K562 (cell line): ENCODE data around the gene POFUT2. TPM values are rescaled to one million over a fixed set of nuclear protein-coding genes. Genes with fewer than 3 reads are reported as not detected.

Experiments
- ATAC-seq: fragments of 200-7000 bp; cut with Tn5 transposase; 3 replicates; pipeline ENCODE4 v1.9.1; 2020; ENCODE audit warnings: moderate library complexity
- BruUV-seq: library from RNA; stranded (reverse); fragments of 400-500 nt; replicated peaks from 2 replicates; lab custom pipeline; 2021; lab: Mats Ljungman, UMichigan
- CTCF ChIA-PET: fragments of 300-600 bp; formaldehyde crosslinking; extraction: SDS; loops from one replicate; lab custom pipeline; 2021; ENCODE audit warnings: low intra/inter-chr PET ratio; lab: Yijun Ruan, JAX
- POLR2A ChIA-PET: fragments of 300-600, 350-650 bp; sonication (Branson Sonifier 250); formaldehyde crosslinking; extraction: SDS; loops from one replicate; lab custom pipeline; 2021; ENCODE audit warnings: antibody characterized with exemption, inconsistent platforms; lab: Yijun Ruan, JAX
- DNase-seq, 4 experiments: peaks; one replicate each; pipeline versions ENCODE4 v3.0.0 to v3.0.0-alpha.2; 2011 to 2018; ENCODE audit warnings: low spot score in 3 of 4, mixed read lengths in 3 of 4; ENCODE audit errors: extremely low read depth in 1 of 4
- FAIRE-seq: peaks from 2 replicates; lab custom pipeline; 2011; peaks lifted over from hg19 to GRCh38; lab: Jason Lieb, UNC
- H2AFZ ChIP-seq: 2 replicates; pipeline ENCODE4 v1.6.0; 2011; ENCODE audit warnings: low read depth, low read length, control low read depth, inconsistent platforms
- H3K27ac ChIP-seq: fragments of 200-600 bp; 3 replicates; pipeline ENCODE4 v1.8.0; 2011; ENCODE audit warnings: low read depth, mild to moderate bottlenecking, control low read depth, inconsistent platforms, low read length, moderate library complexity, mixed read lengths; ENCODE audit errors: extremely low read depth
- H3K27me3 ChIP-seq, 2 experiments: fragments of 300-600 bp in 1 of 2; 2 replicates in 1 of 2; 3 replicates in 1 of 2; pipeline versions ENCODE4 v1.6.0 to v1.8.0; 2011; ENCODE audit warnings: inconsistent platforms in 2 of 2, low read length in 2 of 2, mild to moderate bottlenecking in 1 of 2, mixed read lengths in 1 of 2, moderate library complexity in 1 of 2; ENCODE audit not compliant: control insufficient read depth in 2 of 2, insufficient read depth in 2 of 2
- H3K36me3 ChIP-seq: fragments of 300-600 bp; 3 replicates; pipeline ENCODE4 v1.8.0; 2011; ENCODE audit warnings: mild to moderate bottlenecking, low read length, inconsistent platforms; ENCODE audit not compliant: control insufficient read depth, insufficient read depth
- H3K4me1 ChIP-seq, 2 experiments: fragments of 200-600 bp in 1 of 2; replicated peaks in 1 of 2; 2 replicates in 1 of 2; 3 replicates in 1 of 2; pipeline versions ENCODE4 v1.5.1 to v1.8.0; 2011; ENCODE audit warnings: inconsistent platforms in 2 of 2, low read length in 2 of 2, mild to moderate bottlenecking in 1 of 2, mixed read lengths in 1 of 2, moderate library complexity in 1 of 2; ENCODE audit not compliant: control insufficient read depth in 2 of 2, insufficient read depth in 2 of 2
- H3K4me2 ChIP-seq: 2 replicates; pipeline ENCODE4 v1.6.1; 2011; ENCODE audit warnings: low read length, control low read depth, inconsistent platforms, mixed read lengths; ENCODE audit not compliant: insufficient read depth
- H3K4me3 ChIP-seq: fragments of 200-600 bp; sonication (generic), shearing (Covaris generic); 2 replicates; pipeline ENCODE4 v1.5.1; 2016; ENCODE audit warnings: control low read depth, inconsistent platforms
- H3K79me2 ChIP-seq: fragments of 200-600 bp; 3 replicates; pipeline ENCODE4 v1.8.0; 2011; ENCODE audit warnings: low read length, inconsistent platforms; ENCODE audit not compliant: control insufficient read depth, insufficient read depth
- H3K9ac ChIP-seq, 2 experiments: 2 replicates each; pipeline versions ENCODE4 v1.6.0 to v1.6.1; 2011; ENCODE audit warnings: low read depth in 2 of 2, low read length in 2 of 2, control low read depth in 1 of 2, inconsistent platforms in 1 of 2, mild to moderate bottlenecking in 1 of 2, mixed read lengths in 1 of 2; ENCODE audit not compliant: insufficient read depth in 1 of 2
- H3K9me1 ChIP-seq: one replicate; pipeline ENCODE4 v1.6.0; 2011; ENCODE audit warnings: inconsistent platforms, mild to moderate bottlenecking, low read length, moderate library complexity; ENCODE audit not compliant: control insufficient read depth, insufficient read depth
- H3K9me3 ChIP-seq: replicated peaks from 2 replicates; pipeline ENCODE4 v1.5.1; 2011; ENCODE audit warnings: low read depth, low read length, inconsistent platforms; ENCODE audit not compliant: control insufficient read depth, insufficient read depth
- H4K20me1 ChIP-seq: replicated peaks from 2 replicates; pipeline ENCODE4 v1.6.1; 2011; ENCODE audit warnings: low read length, inconsistent platforms, mixed read lengths; ENCODE audit not compliant: control insufficient read depth, insufficient read depth
- CLOCK ChIP-seq: fragments of 250-450 bp; sonication (Bioruptor Pico); IDR thresholded peaks from 2 replicates; pipeline ENCODE4 v1.4.0; 2020; ENCODE audit warnings: mild to moderate bottlenecking, moderate library complexity, borderline replicate concordance
- CTCF ChIP-seq, 3 experiments: IDR thresholded peaks in 2 of 3; conservative IDR thresholded peaks in 1 of 3; 2 replicates each; pipeline ENCODE4 v1.5.1; 2011 to 2012; ENCODE audit warnings: low read length in 3 of 3, mild to moderate bottlenecking in 3 of 3, control low read depth in 2 of 3, improper control_type of control experiment in 1 of 3, inconsistent platforms in 1 of 3, low read depth in 1 of 3, mixed read lengths in 1 of 3, moderate library complexity in 1 of 3; ENCODE audit not compliant: insufficient read depth in 2 of 3
- KAT2B ChIP-seq: IDR thresholded peaks from one replicate; pipeline ENCODE4 v1.6.1; 2012; ENCODE audit warnings: low read depth, mild to moderate bottlenecking, control low read depth, inconsistent platforms, low read length, moderate library complexity
- MEF2D ChIP-seq: conservative IDR thresholded peaks from 2 replicates; pipeline ENCODE4 v1.6.1; 2016; ENCODE audit warnings: low read depth, missing genetic modification characterization, missing compliant biosample characterization
- PCBP2 ChIP-seq: fragments of 200-400 bp; formaldehyde crosslinking; IDR thresholded peaks from 2 replicates; pipeline ENCODE4 v1.6.1; 2018; ENCODE audit warnings: low read length, low read depth, mild to moderate bottlenecking, moderate library complexity; ENCODE audit not compliant: poor library complexity, severe bottlenecking
- RUNX1 ChIP-seq: sonication (generic); IDR thresholded peaks from 2 replicates; pipeline ENCODE4 v1.6.1; 2016; ENCODE audit warnings: antibody characterized with exemption, low read depth
- TAF1 ChIP-seq: IDR thresholded peaks from 2 replicates; pipeline ENCODE4 v1.6.1; 2011; ENCODE audit warnings: mild to moderate bottlenecking, low read length, moderate library complexity; ENCODE audit not compliant: insufficient read depth, control insufficient read depth, severe bottlenecking; ENCODE audit errors: extremely low read depth
- WGBS: fragments of 100-300 bp; shearing (Covaris generic); methylation state at CpG from one replicate; pipeline ENCODE4 v1.1.6; 2016; ENCODE audit warnings: low coverage, mixed read lengths; ENCODE audit not compliant: insufficient coverage; ENCODE audit errors: missing lambda C conversion rate; 5-methylcytosine and 5-hydroxymethylcytosine counted together
- in situ Hi-C: fragments of 300-500 bp; cut with MboI; formaldehyde crosslinking; loops from 4 replicates; pipeline ENCODE4 v1.15.0; 2018; ENCODE audit warnings: inconsistent platforms, mixed read lengths
- intact Hi-C: fragments of 100-400 bp; cut with micrococcal nuclease; formaldehyde crosslinking; loops from 2 replicates; pipeline ENCODE4 v1.14.2; 2022
- polyA plus RNA-seq, 8 experiments: library from polyadenylated mRNA; depleted of rRNA in 4 of 8; stranded (reverse) in 5 of 8; unstranded in 3 of 8; fragments of >200 nt; fragmentation: Nextera tagmentation in 2 of 8; fragmentation: Illumina TruSeq in 1 of 8; extraction: Ambion mirVana in 2 of 8; extraction: Trizol in 1 of 8; gene quantifications; 2 replicates each; pipeline versions ENCODE4 v1.2.1 to v1.2.3, GENCODE V29; 2011 to 2014; ENCODE audit warnings: inconsistent platforms in 1 of 8, missing spikeins in 1 of 8
- total RNA-seq, 7 experiments: library from RNA; depleted of rRNA in 6 of 7; stranded (reverse); fragments of >200 nt in 6 of 7; fragmentation: Illumina TruSeq in 2 of 7; extraction: Trizol in 2 of 7; gene quantifications; 2 replicates each; pipeline versions ENCODE4 v1.2.1 to v1.2.3, GENCODE V29; 2011 to 2021; ENCODE audit warnings: low replicate concordance in 1 of 7

The POFUT2 gene
- total and polyA plus RNA-seq, 9 of the 15 experiments (the other 6 are each of a cell fraction or from before 2014, with no cell fraction given), result 1.1 to 24.2 (median 11.0) TPM

GRCh38 chr21:45283611-45284455, 3.9 kb downstream of the POFUT2 start:
- Histone ChIP-seq H3K9me3 (no peaks in the 10 kb centered on the region), H4K20me1 (no peaks in the 10 kb centered on the region), H3K27ac (no peak overlapping the region), H3K36me3 (peaks cover 59% of the 10 kb centered on the region; the same call in 2 of the 3 replicates), H3K4me1 (peaks cover 4 to 25% of the 10 kb centered on the region in 2 experiments), H3K9ac (peak overlapping the region in 1 of 2 experiments; percentile 65; a peak in 1 of 4 replicates), H3K4me2 (no peak overlapping the region), H3K27me3 (no peaks in the 10 kb centered on the region), H2AFZ (no peak overlapping the region), H3K9me1 (peaks cover 9% of the 10 kb centered on the region), H3K4me3 (no peak overlapping the region), H3K79me2 (peaks cover 13% of the 10 kb centered on the region; the same call in 2 of the 3 replicates)
- BruUV-seq, result no TSS peak
- 94% methylated on average over 34 of the region's 36 CpGs for WGBS
- ChIA-PET POLR2A (interaction anchor here (0.6 kb wide), 1 partner anchor 412 kb away, joined by 3 read pairs; no protein-coding TSS in a partner anchor), CTCF (interaction anchor here (0.6 kb wide), 1 partner anchor 144 kb away, joined by 3 read pairs; no protein-coding TSS in a partner anchor)
- intact Hi-C loops, result no loop called here
- no peak for FAIRE-seq
- TF ChIP-seq MEF2D (tag), result no peak
- no peak for ATAC-seq
- DNase-seq, result no peak
- in situ Hi-C loops, result no loop called here

GRCh38 chr21:45283035-45283610, 4.6 kb downstream of the POFUT2 start:
- intact Hi-C loops (no loop called here), in situ Hi-C loops (no loop called here)
- Histone ChIP-seq H4K20me1 (0 out of 2 replicates have a peak, but pooled peaks cover 4% of the 10 kb centered on the region), H3K27me3 (no peaks in the 10 kb centered on the region), H3K9me1 (peaks cover 9% of the 10 kb centered on the region), H3K9ac (no peak overlapping the region), H3K36me3 (peaks cover 66% of the 10 kb centered on the region; the same call in 2 of the 3 replicates), H3K79me2 (peaks cover 10% of the 10 kb centered on the region; the same call in 2 of the 3 replicates), H2AFZ (no peak overlapping the region), H3K4me2 (no peak overlapping the region), H3K4me1 (peaks cover 4 to 23% of the 10 kb centered on the region in 2 experiments; a peak in 4 of 5 replicates), H3K27ac (no peak overlapping the region), H3K9me3 (no peaks in the 10 kb centered on the region), H3K4me3 (no peak overlapping the region)
- FAIRE-seq, result no peak
- BruUV-seq, result no TSS peak
- ChIA-PET CTCF (no interaction called here), POLR2A (interaction anchor here (0.6 kb wide), 1 partner anchor 412 kb away, joined by 3 read pairs; no protein-coding TSS in a partner anchor)
- no peak for ATAC-seq
- DNase-seq, result no peak
- 92% methylated on average over 17 of the region's 31 CpGs for WGBS
- TF ChIP-seq TAF1 (no peak), RUNX1 (no peak), CLOCK (CRISPR knock-in tag) (no peak), KAT2B (no peak), CTCF (IDR thresholded peaks at IDR 0.05 in 2 of 3, conservative IDR thresholded peaks at IDR 0.05 in 1 of 3; ENCODE audit: insufficient read depth in 2 of 3, low read depth in 1 of 3, low read length in 3 of 3) (no peak), PCBP2 (no peak)
